GM18951 (cell line): ENCODE measurements around the gene NOL12.

Source experiments
- POLR2A ChIP-seq: IDR thresholded peaks from 4 replicates; pipeline ENCODE4 v1.6.1; 2011; ENCODE audit warnings: mild to moderate bottlenecking; ENCODE audit not compliant: insufficient read length, insufficient read depth; ENCODE audit errors: extremely low read depth
- in situ Hi-C: fragments of 300-500 bp; cut with MboI; formaldehyde crosslinking; loops from one replicate; pipeline ENCODE4 v1.12.0; 2022; ENCODE audit warnings: low sequenced_read_pairs, mixed read lengths, inconsistent platforms; ENCODE audit not compliant: unreplicated experiment

The NOL12 gene

GRCh38 chr22:37742376-37743171, 56.4 kb downstream of the NOL12 start:
- in situ Hi-C loops, result no loop called here
- TF ChIP-seq POLR2A, result no peak
